ENCODE results near the gene NFIL3.
A peak's percentile ranks its signal among the peaks of the same experiment; 100 is the strongest.
"Not testable (repeated sequence)": the region's sequence is repeated elsewhere in the genome, so short reads cannot be mapped to it uniquely, and the experiment has no call there.

Gene NFIL3

DNA sequence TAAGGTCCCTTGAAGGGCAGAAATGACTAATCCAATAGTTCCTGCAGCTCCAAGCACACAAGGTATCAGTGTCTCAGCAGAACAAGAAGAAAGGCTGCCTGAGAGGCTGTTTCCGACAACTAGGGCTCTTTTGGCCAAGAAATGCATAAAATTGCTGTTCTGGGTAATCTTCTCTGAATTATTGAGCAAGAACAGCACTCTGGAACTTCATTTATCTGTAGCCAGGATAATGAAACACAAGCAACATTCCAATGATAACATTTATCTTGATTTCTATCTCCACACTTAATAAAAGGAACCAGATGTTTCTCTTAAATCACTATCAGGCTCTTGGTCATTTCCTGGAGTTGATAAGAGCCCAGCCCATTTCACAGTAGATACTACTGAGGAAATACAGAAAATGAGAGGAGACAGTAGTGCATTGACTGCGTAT is 44.9 kb downstream of the NFIL3 start:
- DNase-seq (ENCODE audit: low spot score in 2 of 2): no peak
- Histone ChIP-seq H3K4me1 (no peaks in the 10 kb centered on the region), H3K27me3 (ENCODE audit: low read depth) (0 out of 2 replicates have a peak, but pooled peaks cover 4% of the 10 kb centered on the region), H3K4me3 (no peak overlapping the region), H3K36me3 (replicated peaks) (no peaks in the 10 kb centered on the region), H3K9me3 (no peaks in the 10 kb centered on the region)
- in situ Hi-C loops (cut with MboI; ENCODE audit: low sequenced_read_pairs): no loop called here

DNA sequence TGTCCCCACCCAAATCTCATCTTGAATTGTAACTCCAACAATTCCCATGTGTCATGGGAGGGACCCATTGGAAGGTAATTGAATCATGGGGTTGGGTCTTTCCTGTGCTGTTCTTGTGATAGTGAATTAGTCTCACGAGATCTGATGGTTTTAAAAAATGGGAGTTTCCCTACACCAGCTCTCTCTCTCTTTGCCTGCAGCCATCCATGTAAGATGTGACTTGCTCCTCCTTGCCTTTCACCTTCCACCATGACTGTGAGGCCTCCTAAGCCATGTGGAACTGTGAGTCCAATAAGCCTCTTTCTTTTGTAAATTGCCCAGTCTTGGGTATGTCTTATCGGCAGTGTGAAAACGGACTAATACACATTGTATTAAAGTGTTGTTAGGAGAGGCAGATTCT is 45.6 kb downstream of the NFIL3 start:
- H3K4me1 ChIP-seq; H3K4me3 ChIP-seq; in situ Hi-C loops (cut with MboI; ENCODE audit: low sequenced_read_pairs); DNase-seq (ENCODE audit: low spot score in 2 of 2); H3K9me3 ChIP-seq; H3K36me3 ChIP-seq (replicated peaks); H3K27me3 ChIP-seq (ENCODE audit: low read depth): not testable (repeated sequence)

DNA sequence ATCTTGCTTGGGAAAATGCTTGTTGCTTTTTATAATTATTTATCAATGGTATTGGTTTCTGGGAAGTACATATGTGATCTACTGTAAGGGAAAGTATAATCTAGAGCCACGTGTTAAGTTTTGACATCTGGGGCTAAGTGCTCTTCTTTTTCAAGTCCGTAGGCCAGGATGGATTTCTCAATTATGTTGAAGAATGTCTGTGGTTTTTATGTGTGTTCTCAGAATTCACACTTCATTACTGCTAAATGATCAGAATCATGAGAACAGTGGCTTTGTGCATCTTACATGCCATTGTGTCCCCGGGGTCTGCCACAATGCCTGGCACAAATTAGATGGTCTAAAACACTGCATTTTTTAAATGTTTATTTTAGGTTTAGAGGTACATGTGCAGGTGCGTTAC is 47.4 kb downstream of the NFIL3 start:
- no peaks in the 10 kb centered on the region for H3K36me3 ChIP-seq (replicated peaks)
- no peak for DNase-seq (ENCODE audit: low spot score in 2 of 2)
- H3K4me1 ChIP-seq: peaks cover 5% of the 10 kb centered on the region
- no peaks in the 10 kb centered on the region for H3K9me3 ChIP-seq
- in situ Hi-C loops (cut with MboI; ENCODE audit: low sequenced_read_pairs): no loop called here
- H3K4me3 ChIP-seq: no peak overlapping the region
- H3K27me3 ChIP-seq (ENCODE audit: low read depth): 0 out of 2 replicates have a peak, but pooled peaks cover 4% of the 10 kb centered on the region

DNA sequence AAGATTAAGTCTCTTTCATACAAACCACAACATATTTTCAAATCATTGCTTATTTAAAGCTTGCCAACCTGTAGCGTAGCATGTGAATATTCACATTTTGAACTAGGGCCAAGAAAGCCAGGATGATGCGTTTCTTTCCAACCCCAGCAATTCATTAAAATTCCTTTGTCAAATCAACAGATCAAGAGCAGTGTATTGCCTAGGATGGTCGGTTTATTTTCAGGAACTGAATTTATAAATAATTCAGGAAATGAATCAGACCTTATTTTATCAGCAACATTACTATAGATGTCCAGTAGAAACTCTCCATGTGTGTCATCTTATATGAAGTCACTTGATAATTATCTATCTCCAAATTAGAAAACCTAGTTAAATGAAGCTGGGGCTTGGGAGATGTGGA is 48.7 kb downstream of the NFIL3 start:
- Histone ChIP-seq H3K4me3 (no peak overlapping the region), H3K9me3 (no peaks in the 10 kb centered on the region), H3K4me1 (peaks cover 5% of the 10 kb centered on the region), H3K36me3 (replicated peaks) (no peaks in the 10 kb centered on the region), H3K27me3 (ENCODE audit: low read depth) (0 out of 2 replicates have a peak, but pooled peaks cover 4% of the 10 kb centered on the region)
- no peak for DNase-seq (ENCODE audit: low spot score in 2 of 2)
- in situ Hi-C loops (cut with MboI; ENCODE audit: low sequenced_read_pairs): no loop called here

- H3K4me1 ChIP-seq: peaks cover 5% of the 10 kb centered on the region
- in situ Hi-C loops (cut with MboI; ENCODE audit: low sequenced_read_pairs): no loop called here
- peak in 1 of 2 experiments; percentile 44 for DNase-seq (ENCODE audit: low spot score in 2 of 2)
- no peak overlapping the region for H3K4me3 ChIP-seq
- no peaks in the 10 kb centered on the region for H3K9me3 ChIP-seq
- H3K27me3 ChIP-seq (ENCODE audit: low read depth): no peaks in the 10 kb centered on the region
- H3K36me3 ChIP-seq (replicated peaks): no peaks in the 10 kb centered on the region
Measured at GRCh38 chr9:91371894-91372293, 51.7 kb downstream of the NFIL3 start.

DNA sequence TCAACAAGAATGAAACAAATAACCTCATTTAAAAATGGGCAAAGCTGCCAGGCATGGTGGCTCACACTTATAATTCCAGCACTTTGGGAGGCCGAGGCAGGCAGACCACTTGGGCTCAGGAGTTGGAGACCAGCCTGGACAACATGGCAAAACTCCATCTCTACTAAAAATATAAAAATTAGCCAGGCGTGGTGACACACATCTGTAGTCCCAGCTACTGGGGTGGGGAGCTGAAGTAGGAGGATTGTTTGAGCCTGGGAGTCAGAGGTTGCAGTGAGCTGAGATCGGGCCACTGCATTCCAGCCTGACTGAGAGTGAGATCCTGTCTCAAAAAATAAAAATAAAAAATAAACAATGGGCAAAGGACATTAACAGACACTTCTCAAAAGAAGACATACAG is 53.6 kb downstream of the NFIL3 start:
- H3K9me3 ChIP-seq; H3K36me3 ChIP-seq (replicated peaks); DNase-seq (ENCODE audit: low spot score in 2 of 2); H3K4me3 ChIP-seq; H3K4me1 ChIP-seq; in situ Hi-C loops (cut with MboI; ENCODE audit: low sequenced_read_pairs); H3K27me3 ChIP-seq (ENCODE audit: low read depth): not testable (repeated sequence)

DNA sequence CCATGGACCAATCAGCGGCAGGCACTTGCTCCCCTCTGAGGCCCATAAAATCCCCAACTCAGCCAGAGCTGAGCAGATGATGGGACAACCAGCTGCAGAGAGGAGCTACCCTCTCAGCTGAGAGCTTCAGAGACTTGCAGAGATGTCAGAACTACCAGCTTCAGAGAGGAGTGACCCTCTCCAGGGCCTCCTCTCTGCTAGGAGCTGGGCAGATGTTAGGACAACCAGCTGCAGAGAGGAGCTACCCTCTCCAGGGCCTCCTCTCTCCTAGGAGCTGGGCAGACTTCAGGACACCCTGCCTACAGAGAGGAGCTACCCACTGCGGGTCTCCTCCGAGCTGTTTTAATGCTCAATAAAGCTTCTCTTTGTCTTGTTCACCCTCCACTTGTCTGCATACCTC is 58.9 kb downstream of the NFIL3 start:
- peaks cover 5% of the 10 kb centered on the region; the same call in 1 of the 2 replicates for H3K9me3 ChIP-seq
- no peaks in the 10 kb centered on the region; the same call in 1 of the 2 replicates for H3K36me3 ChIP-seq (replicated peaks)
- H3K4me1 ChIP-seq: peaks cover 9% of the 10 kb centered on the region
- H3K4me3 ChIP-seq: no peak overlapping the region
- no peaks in the 10 kb centered on the region for H3K27me3 ChIP-seq (ENCODE audit: low read depth)
- DNase-seq (ENCODE audit: low spot score in 2 of 2): no peak
- in situ Hi-C loops (cut with MboI; ENCODE audit: low sequenced_read_pairs): no loop called here

- no peak overlapping the region for H3K4me3 ChIP-seq
- H3K9me3 ChIP-seq: peaks cover 5% of the 10 kb centered on the region; the same call in 1 of the 2 replicates
- DNase-seq (ENCODE audit: low spot score in 2 of 2): no peak
- in situ Hi-C loops (cut with MboI; ENCODE audit: low sequenced_read_pairs): no loop called here
- no peaks in the 10 kb centered on the region; the same call in none of the 2 replicates for H3K36me3 ChIP-seq (replicated peaks)
- H3K4me1 ChIP-seq: peaks cover 9% of the 10 kb centered on the region
- no peaks in the 10 kb centered on the region for H3K27me3 ChIP-seq (ENCODE audit: low read depth)
Measured at GRCh38 chr9:91364005-91364404, 59.6 kb downstream of the NFIL3 start.

- no peak for DNase-seq (ENCODE audit: low spot score in 2 of 2)
Measured at GRCh38 chr9:91362051-91362611, 61.5 kb downstream of the NFIL3 start.

DNA sequence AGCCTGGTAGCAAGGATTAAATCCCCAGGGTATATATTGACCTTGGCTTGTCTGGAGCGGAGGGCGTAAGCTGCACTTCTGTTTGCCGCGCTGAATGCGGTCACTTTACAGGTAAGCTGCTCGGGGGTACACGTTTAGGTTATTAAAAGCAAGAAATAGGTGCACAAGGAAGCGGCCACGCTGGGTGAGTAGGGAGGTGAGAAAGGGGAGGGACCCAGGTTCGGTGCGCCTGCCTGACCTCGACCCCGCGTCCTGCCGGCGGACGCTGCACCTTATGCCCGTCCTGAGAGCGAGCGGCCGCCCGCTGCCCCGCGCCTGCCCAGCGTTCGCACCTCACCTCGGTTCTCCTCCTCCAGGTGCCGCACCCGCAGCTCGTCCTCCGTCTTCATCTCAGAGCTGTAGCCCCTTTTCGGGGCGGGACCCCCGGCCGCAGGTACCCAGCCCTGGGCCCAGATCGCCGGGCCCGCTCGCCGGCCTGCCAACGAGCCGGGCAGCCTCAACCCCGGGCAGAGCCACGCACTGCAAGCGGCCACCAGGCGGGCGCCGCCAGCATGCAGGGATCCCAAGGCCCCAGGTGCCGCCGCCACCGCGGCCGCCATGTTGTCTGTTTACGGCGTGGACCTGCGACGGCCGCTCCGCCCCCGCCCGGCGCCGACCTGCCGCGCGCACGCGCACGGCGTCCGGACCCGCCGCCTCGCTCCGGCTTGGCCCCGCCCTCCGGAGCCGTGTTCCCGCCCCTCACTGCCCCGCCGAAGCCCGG is 62.2 kb downstream of the NFIL3 start, which contains the start of gene AUH:
Gene AUH, minus strand, starts transcription at position 628 of the 760 bp plus-strand sequence. Its CDS starts 29 bp downstream, at position 599.
- Histone ChIP-seq H3K9me3 (peaks cover 5% of the 10 kb centered on the region; the same call in 1 of the 2 replicates), H3K27me3 (ENCODE audit: low read depth) (no peaks in the 10 kb centered on the region), H3K4me1 (peaks cover 9% of the 10 kb centered on the region), H3K36me3 (replicated peaks) (peaks cover 9% of the 10 kb centered on the region), H3K4me3 (peak within 1 kb of the TSS; percentile 88)
- DNase-seq (ENCODE audit: low spot score in 2 of 2): peak; percentile 89 to 90
- in situ Hi-C loops (cut with MboI; ENCODE audit: low sequenced_read_pairs): no loop called here

More at GRCh38 chr9:91362051-91362611, 61.5 kb downstream of the NFIL3 start:
- Histone ChIP-seq H3K9me3 (peaks cover 5% of the 10 kb centered on the region; the same call in 1 of the 2 replicates), H3K4me3 (peak overlapping the region; percentile 88), H3K4me1 (peaks cover 9% of the 10 kb centered on the region), H3K27me3 (ENCODE audit: low read depth) (no peaks in the 10 kb centered on the region), H3K36me3 (replicated peaks) (peaks cover 5% of the 10 kb centered on the region)
- in situ Hi-C loops (cut with MboI; ENCODE audit: low sequenced_read_pairs): no loop called here

DNA sequence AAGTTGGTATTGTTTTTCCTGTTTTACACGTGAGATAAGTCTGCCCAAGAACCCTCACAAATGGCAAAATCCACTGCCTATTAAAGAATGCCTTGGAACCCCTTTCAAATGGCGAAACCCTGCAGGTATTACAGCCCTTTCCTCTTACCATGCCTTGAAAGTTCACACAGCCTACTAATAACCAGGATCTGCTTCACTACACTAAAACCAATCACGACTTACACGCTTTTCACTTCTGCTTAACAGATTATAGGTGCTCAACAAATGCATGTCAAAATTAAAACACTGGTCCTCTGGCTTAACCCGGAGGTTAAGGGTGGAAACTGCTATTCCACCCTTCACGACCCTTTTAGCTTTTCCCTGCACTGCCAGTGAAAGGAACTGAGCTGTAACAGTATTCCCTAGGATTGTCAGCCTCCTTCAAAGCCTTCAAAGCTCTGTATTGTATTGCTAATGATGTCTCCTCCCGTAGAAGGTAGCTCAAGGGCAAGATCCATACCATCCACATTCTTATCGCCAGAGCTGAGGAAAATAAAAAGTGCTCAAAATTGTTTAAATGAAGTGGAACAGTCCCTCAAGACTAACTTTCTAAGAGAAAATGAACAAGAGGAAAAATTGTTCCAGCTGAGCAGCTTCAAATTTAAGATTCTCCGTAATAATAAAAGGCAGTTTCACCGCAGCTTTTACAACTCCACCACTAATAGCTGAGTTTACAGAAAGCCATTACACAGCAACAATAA is 62.9 kb downstream of the NFIL3 start:
- H3K27me3 ChIP-seq (ENCODE audit: low read depth): no peaks in the 10 kb centered on the region
- peaks cover 9% of the 10 kb centered on the region for H3K4me1 ChIP-seq
- in situ Hi-C loops (cut with MboI; ENCODE audit: low sequenced_read_pairs): no loop called here
- peak overlapping the region; percentile 88 for H3K4me3 ChIP-seq
- H3K9me3 ChIP-seq: peaks cover 5% of the 10 kb centered on the region; the same call in 1 of the 2 replicates
- peaks cover 9% of the 10 kb centered on the region for H3K36me3 ChIP-seq (replicated peaks)
- peak; percentile 62 to 93 for DNase-seq (ENCODE audit: low spot score in 2 of 2)

GRCh38 chr9:91359734-91360470 is 63.7 kb downstream of the NFIL3 start:
- peak overlapping the region; percentile 88 for H3K4me3 ChIP-seq
- H3K36me3 ChIP-seq (replicated peaks): peaks cover 13% of the 10 kb centered on the region
- no peak for DNase-seq (ENCODE audit: low spot score in 2 of 2)
- no peaks in the 10 kb centered on the region for H3K27me3 ChIP-seq (ENCODE audit: low read depth)
- peaks cover 9% of the 10 kb centered on the region for H3K4me1 ChIP-seq
- in situ Hi-C loops (cut with MboI; ENCODE audit: low sequenced_read_pairs): no loop called here
- H3K9me3 ChIP-seq: peaks cover 5% of the 10 kb centered on the region; the same call in 1 of the 2 replicates

DNA sequence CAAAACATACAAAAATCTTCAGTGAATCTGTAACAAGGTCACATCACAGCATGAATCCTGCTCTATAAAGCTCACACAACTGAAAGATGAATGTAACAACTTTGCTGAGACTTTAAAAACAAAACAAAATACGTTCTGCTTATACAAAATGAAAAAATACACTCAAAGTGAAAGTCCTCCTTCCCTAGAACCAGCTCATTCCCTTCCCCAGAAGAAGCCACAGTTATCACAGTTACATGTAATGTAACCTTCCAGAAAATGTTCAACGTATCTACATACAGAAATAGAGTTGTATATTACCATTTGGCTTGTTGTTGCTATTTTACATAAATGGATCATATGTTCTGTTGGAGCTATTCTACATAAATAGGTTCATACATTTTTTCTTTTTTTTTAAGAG is 64.5 kb downstream of the NFIL3 start:
- Histone ChIP-seq H3K27me3 (ENCODE audit: low read depth) (no peaks in the 10 kb centered on the region), H3K4me3 (no peak overlapping the region), H3K9me3 (peaks cover 5% of the 10 kb centered on the region; the same call in 1 of the 2 replicates), H3K36me3 (replicated peaks) (peaks cover 17% of the 10 kb centered on the region), H3K4me1 (peaks cover 9% of the 10 kb centered on the region)
- DNase-seq (ENCODE audit: low spot score in 2 of 2): no peak
- in situ Hi-C loops (cut with MboI; ENCODE audit: low sequenced_read_pairs): no loop called here

Measured in HAP-1 (cell line).